Sigmoid colon (tissue), 7 donors: ENCODE measurements around the gene HPX. TPM values are rescaled to one million over a fixed set of nuclear protein-coding genes. Genes with fewer than 3 reads are reported as not detected.

Experiments used
- DNase-seq: peaks from one replicate; pipeline ENCODE4 v3.0.0-alpha.2; 2019
- H3K27ac ChIP-seq, 4 donors: fragments of 200-600 bp; sonication (generic); one replicate each; pipeline ENCODE4 v1.5.1; 2016 to 2019; ENCODE audit warnings: mild to moderate bottlenecking in 1 of 4
- H3K27me3 ChIP-seq, 3 donors: fragments of 200-600 bp; sonication (generic); one replicate each; pipeline ENCODE4 v1.5.1; 2019; ENCODE audit warnings: mild to moderate bottlenecking in 1 of 3
- H3K36me3 ChIP-seq, 4 donors: fragments of 200-600 bp; sonication (generic); one replicate each; pipeline ENCODE4 v1.5.1; 2016 to 2019
- H3K4me1 ChIP-seq, 4 donors: fragments of 200-600 bp; sonication (generic); one replicate each; pipeline ENCODE4 v1.5.1; 2017 to 2019
- H3K4me3 ChIP-seq, 4 donors: fragments of 200-600 bp; sonication (generic); one replicate each; pipeline ENCODE4 v1.5.1; 2017 to 2019; ENCODE audit warnings: mild to moderate bottlenecking in 2 of 4, moderate library complexity in 1 of 4
- H3K9me3 ChIP-seq, 4 donors: fragments of 200-600 bp in 3 of 4; sonication (generic) in 3 of 4; one replicate each; pipeline versions ENCODE4 v1.5.1 to v1.6.1; 2013 to 2019
- EP300 ChIP-seq, 4 donors: sonication (generic); formaldehyde crosslinking; IDR thresholded peaks; one replicate each; pipeline ENCODE4 v1.6.1; 2017; ENCODE audit warnings: antibody characterized with exemption in 4 of 4
- POLR2A ChIP-seq, 2 donors: fragments of 450-650 bp; IDR thresholded peaks; one replicate each; pipeline ENCODE4 v1.6.1; 2016; ENCODE audit warnings: antibody characterized with exemption in 2 of 2, mild to moderate bottlenecking in 2 of 2, moderate library complexity in 2 of 2
- POLR2AphosphoS5 ChIP-seq, 4 donors: sonication (generic); formaldehyde crosslinking; IDR thresholded peaks; one replicate each; pipeline ENCODE4 v1.6.1; 2017; ENCODE audit warnings: antibody characterized with exemption in 4 of 4
- WGBS, 2 donors: extraction: QIAGEN DNeasy Blood & Tissue Kit; methylation state at CpG; one replicate each; pipeline ENCODE4 v1.1.7; 2013; 5-methylcytosine and 5-hydroxymethylcytosine counted together
- intact Hi-C: fragments of 100-400 bp; cut with DNase I; formaldehyde crosslinking; loops from one replicate; pipeline ENCODE4 v1.15.1; 2023
- polyA plus RNA-seq, 3 donors: library from polyadenylated mRNA; stranded (reverse); fragments of 200-250 nt; gene quantifications; one replicate each; pipeline ENCODE4 v1.2.3, GENCODE V29; 2013
- total RNA-seq, 4 donors: library from RNA; depleted of rRNA; stranded (reverse); fragments of >200 nt; gene quantifications; one replicate each; pipeline ENCODE4 v1.1.0, GENCODE V29; 2016
- TF ChIP-seq, protein P1 (sequence below), 4 experiments: fragments of 450-650 bp in 3 of 4; fragments of 200-600 bp in 1 of 4; IDR thresholded peaks; one replicate each; pipeline ENCODE4 v1.5.1; 2016 to 2019; ENCODE audit warnings: antibody characterized with exemption in 4 of 4, mild to moderate bottlenecking in 3 of 4, moderate library complexity in 2 of 4
- donor health status: healthy with polysubstance abuse.
- donor health status: Bipolar disorder and iron deficiency.
- donor health status: healthy.

HPX gene
- total and polyA plus RNA-seq, 7 donors: 0.54 to 3.0 (median 1.3) TPM; not detected in 3

- no peak for DNase-seq
- no peak overlapping the region for H3K27ac ChIP-seq
- intact Hi-C loops: loop anchor here (5.0 kb wide), 1 partner anchor 57 kb away; the partner anchor contains the start of gene TRIM3
- H3K27me3 ChIP-seq: no peaks in the 10 kb centered on the region
- TF ChIP-seq POLR2A (IDR thresholded peaks at IDR 0.05) (no peak), POLR2AphosphoS5 (IDR thresholded peaks at IDR 0.05) (no peak), EP300 (IDR thresholded peaks at IDR 0.05) (no peak)
- TF ChIP-seq, protein P1, sequence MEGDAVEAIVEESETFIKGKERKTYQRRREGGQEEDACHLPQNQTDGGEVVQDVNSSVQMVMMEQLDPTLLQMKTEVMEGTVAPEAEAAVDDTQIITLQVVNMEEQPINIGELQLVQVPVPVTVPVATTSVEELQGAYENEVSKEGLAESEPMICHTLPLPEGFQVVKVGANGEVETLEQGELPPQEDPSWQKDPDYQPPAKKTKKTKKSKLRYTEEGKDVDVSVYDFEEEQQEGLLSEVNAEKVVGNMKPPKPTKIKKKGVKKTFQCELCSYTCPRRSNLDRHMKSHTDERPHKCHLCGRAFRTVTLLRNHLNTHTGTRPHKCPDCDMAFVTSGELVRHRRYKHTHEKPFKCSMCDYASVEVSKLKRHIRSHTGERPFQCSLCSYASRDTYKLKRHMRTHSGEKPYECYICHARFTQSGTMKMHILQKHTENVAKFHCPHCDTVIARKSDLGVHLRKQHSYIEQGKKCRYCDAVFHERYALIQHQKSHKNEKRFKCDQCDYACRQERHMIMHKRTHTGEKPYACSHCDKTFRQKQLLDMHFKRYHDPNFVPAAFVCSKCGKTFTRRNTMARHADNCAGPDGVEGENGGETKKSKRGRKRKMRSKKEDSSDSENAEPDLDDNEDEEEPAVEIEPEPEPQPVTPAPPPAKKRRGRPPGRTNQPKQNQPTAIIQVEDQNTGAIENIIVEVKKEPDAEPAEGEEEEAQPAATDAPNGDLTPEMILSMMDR (IDR thresholded peaks at IDR 0.05): no peak
- H3K4me3 ChIP-seq: no peak overlapping the region
- H3K36me3 ChIP-seq: peaks cover 0 to 8% (median 1%) of the 10 kb centered on the region in 4 donors
- peaks cover 0 to 41% (median 28%) of the 10 kb centered on the region in 4 donors for H3K4me1 ChIP-seq
- H3K9me3 ChIP-seq: no peaks in the 10 kb centered on the region
- WGBS, 2 donors: 87 to 88% methylated on average over 6 of the region's 6 CpGs
Observed at GRCh38 chr11:6415797-6416196, 25.0 kb downstream of the HPX start.

GRCh38 chr11:6414874-6415328 is 25.9 kb downstream of the HPX start:
- Histone ChIP-seq H3K9me3 (no peaks in the 10 kb centered on the region), H3K27ac (no peak overlapping the region), H3K4me3 (no peak overlapping the region), H3K4me1 (peaks cover 0 to 37% (median 24%) of the 10 kb centered on the region in 4 donors), H3K27me3 (no peaks in the 10 kb centered on the region), H3K36me3 (peaks cover 5 to 17% (median 9%) of the 10 kb centered on the region in 4 donors)
- intact Hi-C loops: loop anchor here (5.0 kb wide), 1 partner anchor 57 kb away; the partner anchor contains the start of gene TRIM3
- WGBS, 2 donors: 68 to 79% methylated on average over 3 of the region's 3 CpGs
- TF ChIP-seq, protein P1 (IDR thresholded peaks at IDR 0.05): no peak
- TF ChIP-seq POLR2AphosphoS5 (IDR thresholded peaks at IDR 0.05) (no peak), POLR2A (IDR thresholded peaks at IDR 0.05) (no peak), EP300 (IDR thresholded peaks at IDR 0.05) (no peak)
- DNase-seq: no peak

- Histone ChIP-seq H3K36me3 (peaks cover 7 to 28% (median 10%) of the 10 kb centered on the region in 4 donors), H3K27ac (peak overlapping the region in 2 of 4 donors; percentile 3 to 35), H3K4me1 (peaks cover 0 to 33% (median 20%) of the 10 kb centered on the region in 4 donors), H3K27me3 (no peaks in the 10 kb centered on the region), H3K9me3 (no peaks in the 10 kb centered on the region), H3K4me3 (no peak overlapping the region)
- TF ChIP-seq EP300 (IDR thresholded peaks at IDR 0.05) (no peak), POLR2AphosphoS5 (IDR thresholded peaks at IDR 0.05) (no peak), POLR2A (IDR thresholded peaks at IDR 0.05) (no peak)
- TF ChIP-seq, protein P1 (IDR thresholded peaks at IDR 0.05): no peak
- DNase-seq: no peak
- intact Hi-C loops: no loop called here
- WGBS, 2 donors: 79 to 92% methylated on average over 12 of the region's 12 CpGs
Observed at GRCh38 chr11:6413791-6414201, 27.0 kb downstream of the HPX start.

GRCh38 chr11:6411594-6412031 is 29.2 kb downstream of the HPX start:
- Histone ChIP-seq H3K9me3 (no peaks in the 10 kb centered on the region), H3K4me1 (peaks cover 0 to 21% (median 12%) of the 10 kb centered on the region in 4 donors), H3K27ac (no peak overlapping the region), H3K36me3 (peaks cover 7 to 37% (median 10%) of the 10 kb centered on the region in 4 donors), H3K27me3 (no peaks in the 10 kb centered on the region), H3K4me3 (no peak overlapping the region)
- TF ChIP-seq, protein P1 (IDR thresholded peaks at IDR 0.05): no peak
- no peak for TF ChIP-seq POLR2A (IDR thresholded peaks at IDR 0.05)
- TF ChIP-seq POLR2AphosphoS5 (IDR thresholded peaks at IDR 0.05): no peak
- TF ChIP-seq EP300 (IDR thresholded peaks at IDR 0.05): no peak
- no peak for DNase-seq
- 93 to 95% methylated on average over 10 of the region's 10 CpGs for WGBS, 2 donors
- intact Hi-C loops: no loop called here
